ENCODE measurements around the gene ENTPD7. TPM values are rescaled to one million over a fixed set of nuclear protein-coding genes. Genes with fewer than 3 reads are reported as not detected.
A peak's percentile ranks its signal among the peaks of the same experiment; 100 is the strongest.

Gene ENTPD7
- total and polyA plus RNA-seq, 9 of the 15 experiments (the other 6 are each of a cell fraction or from before 2014, with no cell fraction given) = 1.4 to 13.9 (median 8.5) TPM

DNA sequence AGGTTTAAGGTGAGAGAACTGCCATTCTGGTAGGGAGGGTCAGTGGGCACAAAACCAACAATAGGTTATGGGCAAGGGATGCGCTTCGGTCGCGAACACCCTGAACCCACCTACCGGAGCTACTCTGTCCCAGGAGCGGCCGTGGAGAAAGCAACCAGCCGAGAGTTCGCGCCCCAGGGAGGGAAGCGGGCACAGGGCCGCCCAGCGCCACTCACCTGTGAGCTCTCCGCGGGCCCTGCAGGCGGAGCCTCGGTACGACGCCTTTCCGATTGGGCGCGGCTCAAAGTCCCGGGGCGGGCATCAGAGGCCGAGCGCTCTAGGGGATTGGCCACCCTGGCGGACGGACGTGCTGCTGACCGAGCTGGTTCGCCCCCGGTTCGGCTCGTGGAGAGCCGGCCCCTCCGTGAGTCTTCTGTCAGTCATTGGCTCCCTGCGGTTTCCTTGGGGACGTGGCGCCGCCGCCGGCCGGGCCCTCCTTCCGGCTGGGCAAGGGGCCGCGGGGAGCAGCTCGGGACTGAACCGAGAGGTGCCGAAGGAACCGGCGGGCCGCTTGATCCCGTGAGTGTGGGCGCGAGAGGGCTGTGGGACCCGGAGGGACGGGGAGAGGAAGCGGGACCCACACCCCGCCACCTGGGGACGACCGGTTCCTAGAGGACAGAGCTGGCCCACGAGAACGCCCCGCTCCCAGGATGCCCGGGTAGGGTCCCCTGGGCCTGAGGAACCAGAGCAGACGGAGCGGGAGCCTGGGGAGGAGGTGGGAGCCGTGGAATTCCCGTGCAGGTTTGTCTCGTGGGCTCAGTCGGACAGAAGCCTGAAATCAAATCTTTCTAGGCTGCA, at the start of gene ENTPD7 (continued):
- TF ChIP-seq, protein P1, sequence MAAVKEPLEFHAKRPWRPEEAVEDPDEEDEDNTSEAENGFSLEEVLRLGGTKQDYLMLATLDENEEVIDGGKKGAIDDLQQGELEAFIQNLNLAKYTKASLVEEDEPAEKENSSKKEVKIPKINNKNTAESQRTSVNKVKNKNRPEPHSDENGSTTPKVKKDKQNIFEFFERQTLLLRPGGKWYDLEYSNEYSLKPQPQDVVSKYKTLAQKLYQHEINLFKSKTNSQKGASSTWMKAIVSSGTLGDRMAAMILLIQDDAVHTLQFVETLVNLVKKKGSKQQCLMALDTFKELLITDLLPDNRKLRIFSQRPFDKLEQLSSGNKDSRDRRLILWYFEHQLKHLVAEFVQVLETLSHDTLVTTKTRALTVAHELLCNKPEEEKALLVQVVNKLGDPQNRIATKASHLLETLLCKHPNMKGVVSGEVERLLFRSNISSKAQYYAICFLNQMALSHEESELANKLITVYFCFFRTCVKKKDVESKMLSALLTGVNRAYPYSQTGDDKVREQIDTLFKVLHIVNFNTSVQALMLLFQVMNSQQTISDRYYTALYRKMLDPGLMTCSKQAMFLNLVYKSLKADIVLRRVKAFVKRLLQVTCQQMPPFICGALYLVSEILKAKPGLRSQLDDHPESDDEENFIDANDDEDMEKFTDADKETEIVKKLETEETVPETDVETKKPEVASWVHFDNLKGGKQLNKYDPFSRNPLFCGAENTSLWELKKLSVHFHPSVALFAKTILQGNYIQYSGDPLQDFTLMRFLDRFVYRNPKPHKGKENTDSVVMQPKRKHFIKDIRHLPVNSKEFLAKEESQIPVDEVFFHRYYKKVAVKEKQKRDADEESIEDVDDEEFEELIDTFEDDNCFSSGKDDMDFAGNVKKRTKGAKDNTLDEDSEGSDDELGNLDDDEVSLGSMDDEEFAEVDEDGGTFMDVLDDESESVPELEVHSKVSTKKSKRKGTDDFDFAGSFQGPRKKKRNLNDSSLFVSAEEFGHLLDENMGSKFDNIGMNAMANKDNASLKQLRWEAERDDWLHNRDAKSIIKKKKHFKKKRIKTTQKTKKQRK (IDR thresholded peaks at IDR 0.05; ENCODE audit: borderline replicate concordance, low read depth, low read length) = no peak
- TF ChIP-seq EP400 (IDR thresholded peaks at IDR 0.05) (peak; percentile 62; the same call in 1 of the 2 replicates), SIN3A (IDR thresholded peaks at IDR 0.05; ENCODE audit: borderline replicate concordance in 2 of 2, control insufficient read depth in 1 of 2, low read depth in 2 of 2, low read length in 2 of 2) (peak in 1 of 2 experiments; percentile 50; a peak in 2 of 4 replicates), TAL1 (IDR thresholded peaks at IDR 0.05) (no peak), MIER1 (IDR thresholded peaks at IDR 0.05; ENCODE audit: low read depth) (no peak), CXXC5 (CRISPR knock-in tag; IDR thresholded peaks at IDR 0.05) (peak; percentile 53), ZNF174 (CRISPR knock-in tag; IDR thresholded peaks at IDR 0.05) (no peak), ZBTB7A (IDR thresholded peaks at IDR 0.05; ENCODE audit: borderline replicate concordance, control insufficient read depth, low read depth, low read length) (peak; percentile 31; the same call in 1 of the 2 replicates), SMC3 (conservative IDR thresholded peaks at IDR 0.05; ENCODE audit: insufficient read depth, low read depth, low read length) (no peak), FIP1L1 (IDR thresholded peaks at IDR 0.05; ENCODE audit: low read depth, low read length, poor library complexity, severe bottlenecking) (peak; percentile 57), RBM15 (IDR thresholded peaks at IDR 0.05; ENCODE audit: insufficient read depth, low read length) (no peak), CREM (IDR thresholded peaks at IDR 0.05; ENCODE audit: low read depth) (peak; percentile 38; the same call in 1 of the 2 replicates), TCFL5 (CRISPR knock-in tag; conservative IDR thresholded peaks at IDR 0.05) (no peak)
- TF ChIP-seq, protein P2, sequence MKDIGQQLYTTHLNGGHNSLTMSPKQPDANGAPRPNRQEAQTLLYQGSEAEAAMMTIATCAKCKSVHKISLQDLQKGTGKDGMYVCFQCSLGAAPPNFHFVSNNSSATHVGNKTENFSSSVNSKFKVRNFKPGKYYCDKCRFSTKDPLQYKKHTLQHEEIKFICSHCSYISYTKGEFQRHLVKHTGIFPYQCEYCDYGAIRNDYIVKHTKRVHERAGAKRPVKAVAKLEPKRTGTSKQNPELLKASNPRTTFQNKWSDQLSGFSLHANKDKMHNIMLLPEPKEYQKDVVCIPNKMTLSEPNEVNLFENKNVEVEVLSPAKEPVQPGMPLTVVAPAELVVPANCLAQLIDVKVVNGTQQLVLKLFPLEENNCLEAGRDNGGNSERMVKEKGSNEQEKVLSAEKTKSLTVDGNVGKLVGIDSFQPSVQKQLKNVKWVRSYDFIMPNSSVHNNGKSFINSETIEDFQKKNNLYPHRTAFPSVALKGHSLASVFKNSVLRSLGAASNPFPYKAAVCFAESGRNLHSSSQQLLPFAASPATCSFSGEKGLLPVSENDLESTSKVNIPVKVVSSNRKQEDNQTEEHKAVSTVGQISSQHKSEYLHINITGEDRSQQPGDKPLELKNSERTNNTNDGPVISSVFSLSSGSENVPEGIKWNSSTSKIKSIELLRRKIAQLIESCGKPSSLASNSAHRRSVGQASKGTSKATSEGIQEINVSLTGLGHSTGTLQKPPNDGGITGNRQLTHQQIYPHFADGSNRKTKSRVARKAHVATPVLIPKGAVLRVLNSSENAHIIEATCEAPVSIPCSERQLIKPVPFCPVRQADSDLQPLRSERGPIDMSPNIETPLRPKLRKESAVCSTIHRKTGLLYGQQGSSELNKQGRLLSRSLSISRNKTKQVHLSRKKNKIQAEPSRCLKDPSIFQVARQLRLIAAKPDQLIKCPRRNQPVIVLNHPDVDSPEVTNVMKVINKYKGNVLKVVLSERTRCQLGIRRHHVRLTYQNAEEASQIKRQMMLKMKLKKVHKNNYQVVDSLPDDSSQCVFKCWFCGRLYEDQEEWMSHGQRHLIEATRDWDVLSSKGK (CRISPR knock-in tag; IDR thresholded peaks at IDR 0.05) = no peak
- TF ChIP-seq, protein P3, sequence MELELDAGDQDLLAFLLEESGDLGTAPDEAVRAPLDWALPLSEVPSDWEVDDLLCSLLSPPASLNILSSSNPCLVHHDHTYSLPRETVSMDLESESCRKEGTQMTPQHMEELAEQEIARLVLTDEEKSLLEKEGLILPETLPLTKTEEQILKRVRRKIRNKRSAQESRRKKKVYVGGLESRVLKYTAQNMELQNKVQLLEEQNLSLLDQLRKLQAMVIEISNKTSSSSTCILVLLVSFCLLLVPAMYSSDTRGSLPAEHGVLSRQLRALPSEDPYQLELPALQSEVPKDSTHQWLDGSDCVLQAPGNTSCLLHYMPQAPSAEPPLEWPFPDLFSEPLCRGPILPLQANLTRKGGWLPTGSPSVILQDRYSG (tag; conservative IDR thresholded peaks at IDR 0.05; ENCODE audit: low read depth) = no peak
- TF ChIP-seq, protein P4, sequence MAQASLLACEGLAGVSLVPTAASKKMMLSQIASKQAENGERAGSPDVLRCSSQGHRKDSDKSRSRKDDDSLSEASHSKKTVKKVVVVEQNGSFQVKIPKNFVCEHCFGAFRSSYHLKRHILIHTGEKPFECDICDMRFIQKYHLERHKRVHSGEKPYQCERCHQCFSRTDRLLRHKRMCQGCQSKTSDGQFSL (CRISPR knock-in tag; IDR thresholded peaks at IDR 0.05) = no peak
- TF ChIP-seq, protein P4 (tag; IDR thresholded peaks at IDR 0.05) = no peak
